Right forelimb (tissue), 1 donor: Measurements from ENCODE around the gene SPTLC3.

ENCODE experiments used
- DNase-seq: peaks from one replicate; pipeline ENCODE4 v3.0.0-alpha.2; 2018

The SPTLC3 gene

GRCh38 chr20:13101706-13102105 lies 92.9 kb downstream of the SPTLC3 start:
- no peak for DNase-seq

DNA sequence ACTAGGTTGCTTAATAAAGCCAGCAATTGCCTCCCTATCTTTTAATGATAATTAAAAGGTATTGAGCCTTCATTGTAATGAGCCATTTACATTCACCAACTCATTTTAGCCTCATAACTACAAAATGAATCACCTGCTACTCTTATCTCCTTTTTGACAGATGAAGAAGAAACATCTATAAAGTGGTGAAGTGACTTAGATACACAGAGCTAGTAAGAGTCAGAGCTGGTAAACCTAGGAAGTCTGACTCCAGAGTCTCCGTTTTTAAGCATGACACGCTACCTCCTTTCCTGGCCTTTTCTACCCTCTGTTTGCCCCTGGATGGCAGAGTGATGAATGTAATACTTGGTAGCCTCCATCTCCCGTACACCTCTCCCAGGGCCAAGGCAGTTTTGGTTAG lies 93.5 kb downstream of the SPTLC3 start:
- DNase-seq = no peak

DNA sequence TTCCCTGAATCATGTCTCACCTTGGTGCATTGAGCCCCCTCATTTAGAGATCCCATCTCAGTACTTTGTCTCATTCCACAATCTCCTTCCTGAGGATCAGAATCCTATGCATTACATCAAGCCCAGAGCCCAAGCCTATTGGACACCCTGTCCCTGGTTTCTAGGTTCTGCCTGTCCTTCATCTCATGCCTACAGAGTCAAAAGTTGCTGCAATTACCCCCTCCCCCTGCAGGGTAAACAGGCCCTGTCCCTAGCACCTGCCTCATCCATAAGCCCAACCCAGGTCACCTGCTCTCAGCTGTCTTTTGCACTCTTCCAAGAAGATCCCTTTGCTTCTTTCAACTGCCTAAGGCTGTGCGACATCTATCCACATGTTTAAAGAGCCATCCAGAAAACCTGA lies 93.9 kb downstream of the SPTLC3 start:
- DNase-seq = no peak

DNA sequence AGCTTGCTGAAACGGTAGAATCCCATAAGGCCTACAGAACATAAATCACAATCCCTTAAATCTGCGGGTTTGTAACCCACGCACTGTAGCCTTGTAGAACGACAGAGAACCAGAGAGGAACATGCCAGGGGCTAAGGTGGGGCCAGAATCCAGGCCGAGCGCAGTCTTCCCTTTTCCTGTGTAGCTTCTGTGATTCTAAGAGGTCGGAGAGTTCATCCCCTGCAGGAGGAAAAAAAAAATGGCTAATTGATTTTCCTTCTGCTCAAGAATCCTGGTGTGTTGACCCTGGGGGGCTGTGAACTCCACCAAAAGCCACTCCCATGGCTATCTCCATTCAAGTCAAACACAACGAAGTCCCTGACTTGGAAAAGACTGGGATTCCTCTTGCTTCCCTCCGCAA lies 96.3 kb downstream of the SPTLC3 start:
- DNase-seq = no peak

DNA sequence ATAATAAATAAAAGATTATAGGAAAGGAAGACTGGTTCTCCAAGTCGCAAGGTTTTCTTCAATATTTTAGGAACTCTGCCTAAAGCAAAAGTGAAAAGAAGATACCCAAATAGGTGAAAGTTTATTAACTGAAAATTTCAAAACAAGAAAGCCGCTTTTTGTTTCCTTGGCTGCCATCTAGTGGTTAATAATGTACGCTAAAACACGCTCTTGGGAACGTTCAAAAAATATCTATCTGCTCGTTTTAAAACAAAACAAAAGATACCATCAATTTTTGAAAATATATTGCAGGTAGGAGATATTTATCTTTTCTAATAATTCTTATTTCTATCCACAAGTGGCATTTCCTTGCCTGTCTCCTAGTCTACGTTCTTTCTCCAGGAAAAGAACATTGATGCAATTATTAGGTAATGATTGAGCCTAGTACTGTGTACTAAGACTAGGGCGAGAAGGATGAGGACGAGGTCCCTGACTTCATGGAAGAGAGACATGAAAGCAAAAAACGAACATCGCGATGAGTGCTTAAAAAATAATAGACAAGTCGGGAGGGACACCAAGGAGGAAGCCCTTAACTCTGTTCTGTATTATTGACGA lies 97.2 kb downstream of the SPTLC3 start:
- no peak for DNase-seq

GRCh38 chr20:13109658-13110057 lies 100.9 kb downstream of the SPTLC3 start:
- no peak for DNase-seq

DNA sequence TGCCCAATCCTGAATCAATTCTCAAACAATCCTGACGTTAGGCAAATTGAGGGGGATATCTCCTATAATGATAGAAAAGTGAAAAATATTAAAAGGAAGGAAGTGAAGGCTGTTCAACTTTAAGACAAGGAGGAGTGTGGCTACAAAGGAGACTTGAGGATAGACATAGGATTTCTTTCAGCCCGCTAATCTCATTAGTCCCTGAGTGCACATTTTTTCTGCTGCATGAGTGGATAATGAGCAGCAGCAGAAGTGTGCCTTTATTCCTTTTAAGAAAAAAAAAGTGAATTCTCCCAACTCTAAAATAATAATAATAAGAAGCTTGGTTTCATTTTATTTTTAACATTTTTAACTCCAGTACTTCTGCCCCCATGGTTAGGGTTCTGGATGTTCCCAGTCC lies 102.0 kb downstream of the SPTLC3 start:
- DNase-seq = no peak

- no peak for DNase-seq
Observed at GRCh38 chr20:13111249-13111911, 102.6 kb downstream of the SPTLC3 start.

DNA sequence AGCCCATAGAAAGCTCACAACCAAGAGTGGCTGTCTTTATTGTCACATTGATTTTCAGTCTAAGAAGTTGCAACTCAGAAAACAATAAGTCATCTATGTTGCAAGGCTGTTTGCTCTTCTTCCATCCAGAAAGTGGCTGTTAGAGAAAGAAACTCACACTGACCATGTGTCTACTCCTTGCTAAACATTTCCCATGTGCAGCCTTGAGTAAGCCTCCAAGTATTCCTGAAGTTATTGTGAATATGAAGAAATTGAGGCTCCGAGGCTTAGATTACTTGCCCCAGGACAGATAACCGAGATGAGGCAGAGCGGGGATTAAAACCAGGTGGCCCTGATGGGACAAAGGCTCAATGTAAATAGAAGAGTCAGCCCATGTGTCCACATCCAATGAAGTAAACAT lies 105.0 kb downstream of the SPTLC3 start:
- no peak for DNase-seq

DNA sequence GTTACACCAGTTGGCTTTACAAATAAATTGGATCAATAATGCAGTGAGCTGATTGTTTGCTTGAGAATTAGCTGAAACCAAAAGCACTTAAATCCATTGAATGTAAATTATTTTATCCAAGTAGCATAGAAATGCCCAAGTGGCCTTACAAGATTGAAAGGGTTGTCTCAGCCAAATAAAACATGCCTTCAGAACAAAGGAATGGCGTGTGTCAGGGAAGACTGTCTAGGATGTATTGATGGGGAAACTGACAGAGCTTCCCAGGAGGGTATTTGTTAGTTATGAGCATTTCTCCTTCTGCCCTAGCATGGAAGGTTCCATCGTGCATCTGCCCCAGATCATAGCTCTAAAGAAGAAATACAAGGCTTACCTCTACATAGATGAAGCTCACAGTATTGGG lies 108.4 kb downstream of the SPTLC3 start:
- no peak for DNase-seq

GRCh38 chr20:13118676-13119075 lies 109.9 kb downstream of the SPTLC3 start:
- DNase-seq = no peak

- peak; percentile 60 for DNase-seq
Observed at GRCh38 chr20:13119583-13119982, 110.8 kb downstream of the SPTLC3 start.

GRCh38 chr20:13120471-13120870 lies 111.7 kb downstream of the SPTLC3 start:
- DNase-seq = no peak

- DNase-seq = no peak
Observed at GRCh38 chr20:13121840-13122515, 113.2 kb downstream of the SPTLC3 start.

DNA sequence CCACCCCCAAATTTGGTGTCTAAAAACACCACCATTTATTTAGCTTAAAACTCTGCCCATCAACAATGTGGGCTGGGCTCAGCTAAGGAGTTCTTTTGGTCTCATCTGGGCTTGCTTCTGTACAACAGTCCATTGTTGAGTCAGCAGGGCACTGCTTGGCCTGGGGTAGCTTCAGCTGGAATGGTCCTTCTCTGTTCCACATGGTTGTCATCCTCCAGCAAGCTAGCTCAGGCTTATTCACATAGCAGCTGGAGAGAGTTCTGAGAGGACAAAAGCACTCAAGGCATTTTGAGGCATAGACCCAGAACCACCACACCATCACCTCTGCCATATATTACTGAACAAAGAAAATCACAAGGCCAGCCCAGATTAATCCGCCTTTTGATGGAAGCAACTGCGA lies 116.7 kb downstream of the SPTLC3 start:
- DNase-seq = no peak

DNA sequence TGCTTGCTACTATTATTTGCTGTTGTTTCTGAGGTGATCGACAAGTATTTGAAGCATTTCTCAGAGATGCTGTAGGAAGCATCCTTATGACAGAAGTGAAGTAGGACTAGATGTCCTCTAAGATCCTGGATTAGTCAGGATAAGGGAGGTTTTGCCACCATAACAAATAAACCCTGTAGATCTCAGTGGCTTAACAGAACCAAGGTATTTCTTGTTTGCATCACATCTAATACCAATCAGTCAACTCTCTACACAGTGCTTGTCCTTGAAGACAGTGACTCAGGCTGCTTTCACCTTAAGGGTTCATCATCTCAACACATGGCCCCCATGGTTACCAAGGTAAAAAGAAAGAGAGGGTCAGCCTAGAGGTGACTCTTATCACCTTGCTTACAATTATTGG lies 119.4 kb downstream of the SPTLC3 start:
- DNase-seq = no peak

DNA sequence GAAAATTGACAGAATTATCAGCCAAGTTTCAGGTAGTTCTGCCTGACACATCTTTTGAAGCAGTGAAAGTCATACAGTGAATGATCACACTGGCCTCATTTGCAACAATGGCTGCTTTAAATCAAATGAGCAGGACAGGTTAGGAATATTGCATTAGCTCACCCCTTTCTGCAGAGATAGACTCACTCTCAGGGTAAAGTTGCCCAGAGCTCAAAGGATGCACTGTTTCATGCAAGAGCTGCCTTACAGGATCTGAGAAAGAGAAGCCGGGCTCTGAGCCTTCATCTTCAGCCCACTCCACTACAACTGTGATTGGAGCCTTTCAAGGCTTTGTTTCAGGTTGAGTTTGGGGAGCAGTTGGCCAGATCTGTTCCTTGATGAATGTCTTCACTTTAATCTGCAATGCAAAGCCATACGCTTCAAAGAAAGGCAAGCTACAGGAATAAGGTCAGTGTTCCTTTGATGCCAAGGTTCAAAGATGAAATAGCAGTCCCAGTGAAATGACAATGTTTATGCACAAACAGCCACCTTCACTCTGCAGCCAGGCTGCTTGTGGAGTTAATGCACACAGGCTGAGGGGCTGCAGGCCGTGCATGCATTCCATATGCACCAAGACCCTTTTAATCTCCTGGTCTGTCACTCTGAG lies 121.4 kb downstream of the SPTLC3 start:
- DNase-seq = no peak

- no peak for DNase-seq
Observed at GRCh38 chr20:13130707-13131103, 121.9 kb downstream of the SPTLC3 start.

DNA sequence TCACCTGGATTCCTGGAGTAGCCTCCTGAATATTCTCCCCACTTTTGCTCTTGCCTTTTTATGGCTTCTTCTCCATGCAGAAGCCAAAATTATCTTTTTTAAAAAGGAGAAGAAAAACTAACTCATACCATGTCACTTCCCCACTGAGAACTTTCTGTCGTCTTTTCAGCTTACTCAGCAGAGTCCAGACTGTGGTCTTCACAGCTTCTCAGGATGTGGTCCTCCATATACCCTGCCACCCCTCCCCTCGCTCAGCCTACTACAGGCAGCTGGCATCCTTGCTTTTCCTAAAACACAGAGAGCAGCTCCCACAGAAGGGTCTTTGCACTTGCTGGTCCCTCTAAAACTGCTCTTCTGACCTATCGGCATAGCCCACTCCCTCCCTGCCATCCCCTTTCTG lies 122.9 kb downstream of the SPTLC3 start:
- DNase-seq = no peak

DNA sequence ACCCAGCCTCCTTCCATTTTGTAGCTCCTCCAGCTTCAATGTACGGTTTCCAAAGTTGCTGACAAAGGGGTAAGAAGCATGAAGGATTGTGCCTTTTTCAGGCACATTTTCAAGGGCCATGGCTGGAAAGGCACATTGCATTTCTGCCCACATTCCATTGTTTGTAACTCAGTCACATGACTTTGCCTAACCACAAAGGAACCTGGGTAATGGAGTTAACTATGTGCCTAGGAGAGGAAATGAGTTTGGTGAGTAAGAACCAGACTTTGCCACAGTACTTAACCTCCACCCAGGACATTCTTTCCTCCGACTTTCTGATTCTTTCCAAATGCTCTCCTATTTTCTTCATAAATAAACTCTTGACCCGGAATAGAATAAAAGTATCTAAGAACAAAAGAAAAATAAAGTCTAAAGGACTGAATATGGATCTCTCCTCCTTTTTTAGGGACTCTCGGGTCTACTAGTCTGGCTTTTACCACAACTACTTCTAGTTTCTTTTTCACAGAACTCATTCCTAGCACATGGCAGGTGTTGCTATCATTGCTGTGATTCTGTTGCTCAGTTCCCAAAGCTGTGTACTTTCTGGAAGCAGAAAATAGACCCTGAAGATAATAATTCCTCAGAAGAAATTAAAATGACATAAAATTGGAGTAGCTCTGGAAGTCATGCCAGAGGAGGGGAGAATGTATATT lies 130.8 kb downstream of the SPTLC3 start:
- no peak for DNase-seq

DNA sequence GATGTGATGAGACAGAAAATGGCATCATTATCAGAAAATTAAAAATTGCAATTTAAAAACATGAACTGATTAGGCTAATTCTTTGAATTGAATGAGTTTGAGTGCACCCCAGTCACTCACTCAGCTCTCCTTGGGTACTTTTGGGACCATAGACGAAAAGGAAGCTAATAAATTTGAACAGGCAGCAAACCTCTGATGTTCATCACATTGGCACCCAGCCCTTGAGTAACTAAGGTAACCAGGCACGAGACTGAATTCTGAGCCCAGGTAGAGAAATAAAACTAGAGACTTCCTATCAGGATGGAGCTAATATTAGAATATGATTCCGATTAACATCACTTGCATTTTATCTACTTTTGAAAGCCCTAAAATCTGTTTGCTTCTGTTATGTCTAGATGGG lies 131.4 kb downstream of the SPTLC3 start:
- DNase-seq = no peak

- no peak for DNase-seq
Observed at GRCh38 chr20:13140775-13141174, 132.0 kb downstream of the SPTLC3 start.

DNA sequence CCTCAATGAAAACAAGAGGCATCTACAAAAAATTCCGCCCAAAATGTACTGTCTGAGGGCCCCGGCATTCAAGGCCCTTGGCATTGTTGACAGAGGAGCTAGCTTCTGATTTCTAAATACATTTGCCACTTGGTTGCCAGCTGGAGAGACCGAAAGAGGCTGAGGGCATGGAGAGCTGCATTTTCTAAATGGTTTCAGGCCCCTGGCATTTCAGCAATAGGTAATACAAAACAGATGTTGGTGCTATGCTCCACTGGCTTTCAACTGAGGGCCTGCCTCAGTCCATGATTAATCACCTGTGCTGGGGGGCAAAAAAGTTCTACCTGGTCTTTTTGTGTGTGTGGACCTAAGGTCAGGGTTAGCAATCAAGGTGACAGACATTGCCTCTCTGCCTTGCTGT lies 132.8 kb downstream of the SPTLC3 start:
- DNase-seq = no peak
